ENCODE measurements around the gene RNF224.

- TF ChIP-seq CTCF (conservative IDR thresholded peaks at IDR 0.05; ENCODE audit: low read depth, low read length) (peak; percentile 45), EZH2 (IDR thresholded peaks at IDR 0.05; ENCODE audit: borderline replicate concordance, low read depth, low read length, poor library complexity, severe bottlenecking) (no peak)
These were observed 38.6 kb upstream of the RNF224 start, which contains the start of the genes ANAPC2 and SSNA1 for GRCh38 chr9:137188490-137189296.

All from A673 (cell line).